ENCODE measurements around the gene ARSJ. TPM values are rescaled to one million over a fixed set of nuclear protein-coding genes. Genes with fewer than 3 reads are reported as not detected.
A peak's percentile ranks its signal among the peaks of the same experiment; 100 is the strongest.

Gene ARSJ
- total RNA-seq, 4 donors from 2014 or later, result 3.8 to 21.5 (median 7.8) TPM

DNA sequence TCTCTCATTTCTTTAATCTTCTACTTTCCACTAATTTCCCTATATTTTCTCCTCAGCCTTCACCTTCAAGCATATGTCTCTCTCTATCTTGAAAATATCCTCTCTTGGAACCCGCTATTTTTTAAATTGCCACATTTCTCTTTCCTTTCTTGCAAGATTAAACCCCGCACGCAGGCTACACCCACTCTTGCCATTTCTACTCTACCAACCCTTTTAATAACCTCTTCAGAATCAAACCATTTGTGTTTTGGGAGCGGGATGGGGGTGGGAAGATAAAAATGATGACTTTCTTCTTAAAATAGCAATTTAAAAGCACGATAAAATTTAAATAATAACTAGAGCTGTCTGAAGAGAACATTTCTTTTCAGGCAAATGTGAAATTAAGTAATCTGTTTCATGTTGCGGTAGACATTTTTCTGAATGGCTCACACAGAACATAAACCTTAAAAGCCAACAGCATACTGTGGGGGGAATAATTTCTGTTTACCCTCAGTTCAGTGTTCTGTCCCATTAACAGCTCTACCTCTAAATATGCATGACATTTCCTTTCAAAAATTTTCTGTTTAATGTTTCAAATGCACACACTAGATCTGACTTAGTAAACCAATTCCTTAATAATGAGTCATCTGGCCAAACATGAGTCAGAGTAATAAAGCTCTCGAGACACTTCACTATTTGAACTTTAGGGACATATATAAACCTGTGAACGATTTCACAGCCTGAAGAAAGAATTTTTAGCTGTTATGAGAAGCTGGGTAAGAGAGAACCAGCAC is 20.5 kb downstream of the ARSJ start:
- ATAC-seq (ENCODE audit: low FRiP score) (peak; percentile 93), DNase-seq (ENCODE audit: low spot score) (no peak)
- TF ChIP-seq, protein P1, sequence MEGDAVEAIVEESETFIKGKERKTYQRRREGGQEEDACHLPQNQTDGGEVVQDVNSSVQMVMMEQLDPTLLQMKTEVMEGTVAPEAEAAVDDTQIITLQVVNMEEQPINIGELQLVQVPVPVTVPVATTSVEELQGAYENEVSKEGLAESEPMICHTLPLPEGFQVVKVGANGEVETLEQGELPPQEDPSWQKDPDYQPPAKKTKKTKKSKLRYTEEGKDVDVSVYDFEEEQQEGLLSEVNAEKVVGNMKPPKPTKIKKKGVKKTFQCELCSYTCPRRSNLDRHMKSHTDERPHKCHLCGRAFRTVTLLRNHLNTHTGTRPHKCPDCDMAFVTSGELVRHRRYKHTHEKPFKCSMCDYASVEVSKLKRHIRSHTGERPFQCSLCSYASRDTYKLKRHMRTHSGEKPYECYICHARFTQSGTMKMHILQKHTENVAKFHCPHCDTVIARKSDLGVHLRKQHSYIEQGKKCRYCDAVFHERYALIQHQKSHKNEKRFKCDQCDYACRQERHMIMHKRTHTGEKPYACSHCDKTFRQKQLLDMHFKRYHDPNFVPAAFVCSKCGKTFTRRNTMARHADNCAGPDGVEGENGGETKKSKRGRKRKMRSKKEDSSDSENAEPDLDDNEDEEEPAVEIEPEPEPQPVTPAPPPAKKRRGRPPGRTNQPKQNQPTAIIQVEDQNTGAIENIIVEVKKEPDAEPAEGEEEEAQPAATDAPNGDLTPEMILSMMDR (IDR thresholded peaks at IDR 0.05), result no peak

GRCh38 chr4:113957956-113958355 is 21.5 kb downstream of the ARSJ start:
- ATAC-seq (ENCODE audit: low FRiP score) (no peak), DNase-seq (ENCODE audit: low spot score) (no peak)
- TF ChIP-seq, protein P1 (IDR thresholded peaks at IDR 0.05), result no peak

DNA sequence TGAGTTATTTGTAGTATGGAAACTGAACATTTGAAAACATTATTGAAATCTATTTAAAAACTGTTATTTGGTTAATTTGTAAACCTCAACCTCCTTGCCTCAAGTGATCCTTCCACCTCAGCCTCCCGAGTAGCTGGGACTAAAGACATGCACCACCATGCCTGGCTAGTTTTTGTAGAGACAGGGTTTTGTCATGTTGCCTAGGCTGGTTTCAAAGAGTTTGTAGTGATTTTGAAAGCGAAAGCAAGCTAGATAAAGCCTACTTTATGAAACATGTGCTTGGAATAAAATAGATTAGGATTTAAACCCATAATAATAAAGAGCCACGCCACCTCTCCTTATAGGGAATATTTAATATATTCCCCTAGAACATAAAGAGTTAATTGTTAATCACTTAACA is 23.5 kb downstream of the ARSJ start:
- DNase-seq (ENCODE audit: low spot score) (no peak), ATAC-seq (ENCODE audit: low FRiP score) (no peak)
- TF ChIP-seq, protein P1 (IDR thresholded peaks at IDR 0.05), result no peak

DNA sequence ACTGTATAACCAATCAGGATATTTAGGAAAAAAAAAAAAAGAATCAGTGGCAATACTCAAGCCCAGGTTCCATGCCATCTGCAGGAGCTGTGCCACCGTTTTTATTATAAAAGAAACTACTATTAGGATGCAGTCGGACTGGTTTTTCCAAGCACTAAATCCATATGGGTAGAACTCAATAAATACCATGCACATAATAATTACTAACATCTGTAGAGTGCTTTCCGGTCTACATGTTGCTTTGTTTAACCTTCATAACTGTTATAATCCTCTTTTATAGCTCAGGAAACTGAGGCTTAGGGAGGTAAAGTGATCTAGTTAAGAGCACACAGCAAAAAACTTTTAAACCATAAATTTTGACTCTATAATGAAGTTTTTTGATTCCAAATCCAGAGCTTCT is 24.0 kb downstream of the ARSJ start:
- DNase-seq (ENCODE audit: low spot score), result no peak
- no peak for ATAC-seq (ENCODE audit: low FRiP score)
- TF ChIP-seq, protein P1 (IDR thresholded peaks at IDR 0.05), result no peak

- DNase-seq (ENCODE audit: low spot score), result no peak
- no peak for ATAC-seq (ENCODE audit: low FRiP score)
- TF ChIP-seq, protein P1 (IDR thresholded peaks at IDR 0.05), result no peak
Measured at GRCh38 chr4:113953888-113954287, 25.6 kb downstream of the ARSJ start.

GRCh38 chr4:113952452-113953029 is 26.9 kb downstream of the ARSJ start:
- DNase-seq (ENCODE audit: low spot score) (no peak), ATAC-seq (ENCODE audit: low FRiP score) (peak; percentile 50)
- TF ChIP-seq, protein P1 (IDR thresholded peaks at IDR 0.05), result peak in 1 of 3 donors; percentile 19

GRCh38 chr4:113951263-113951662 is 28.2 kb downstream of the ARSJ start:
- TF ChIP-seq, protein P1 (IDR thresholded peaks at IDR 0.05), result no peak
- DNase-seq (ENCODE audit: low spot score) (no peak), ATAC-seq (ENCODE audit: low FRiP score) (peak; percentile 49)

All from omental fat pad (tissue), 4 donors.